Cerebellar nuclear complex (tissue), 1 donor: ENCODE measurements around the gene NCR2.

Source experiments
- DNase-seq, 2 experiments: peaks; one replicate each; lab custom pipeline; 2025; lab: John Stamatoyannopoulos, UW

NCR2 gene

GRCh38 chr6:41331401-41332150 lies 3.8 kb upstream of the NCR2 start:
- DNase-seq = no peak

- DNase-seq = no peak
Measured at GRCh38 chr6:41332241-41332640, 3.2 kb upstream of the NCR2 start.

GRCh38 chr6:41332842-41333736 lies 2.3 kb upstream of the NCR2 start:
- no peak for DNase-seq

- no peak for DNase-seq
Measured at GRCh38 chr6:41334482-41335040, 847 bp upstream of the NCR2 start.

DNA sequence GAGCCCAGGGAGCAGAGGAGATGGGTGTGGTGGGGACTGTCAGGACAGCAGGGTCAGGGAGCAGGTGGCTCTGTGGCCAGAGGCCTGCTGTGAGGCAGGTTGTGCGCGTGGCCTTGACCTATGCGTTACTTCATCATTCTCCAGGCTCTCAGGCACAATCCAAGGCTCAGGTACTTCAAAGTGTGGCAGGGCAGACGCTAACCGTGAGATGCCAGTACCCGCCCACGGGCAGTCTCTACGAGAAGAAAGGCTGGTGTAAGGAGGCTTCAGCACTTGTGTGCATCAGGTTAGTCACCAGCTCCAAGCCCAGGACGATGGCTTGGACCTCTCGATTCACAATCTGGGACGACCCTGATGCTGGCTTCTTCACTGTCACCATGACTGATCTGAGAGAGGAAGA lies 535 bp downstream of the NCR2 start:
- no peak for DNase-seq

DNA sequence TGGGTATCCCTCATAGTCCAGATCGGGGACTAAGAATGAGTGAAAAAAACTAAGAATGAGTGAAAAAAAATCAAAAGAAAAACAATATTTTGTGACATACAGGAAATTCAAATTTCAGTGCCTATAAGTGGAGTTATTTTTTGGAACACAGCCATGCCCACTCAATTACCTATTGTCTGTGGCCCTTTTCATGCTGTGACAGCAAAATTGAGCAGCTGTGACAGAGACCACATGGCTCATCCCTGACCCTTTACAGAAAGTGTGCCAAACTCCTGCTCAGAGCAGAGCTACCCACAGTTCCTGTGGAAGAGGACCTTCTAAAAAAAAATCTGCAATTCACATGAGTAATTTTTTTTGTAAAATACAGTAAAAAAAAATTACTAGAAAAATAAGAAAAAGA lies 1.4 kb downstream of the NCR2 start:
- no peak for DNase-seq

- DNase-seq = no peak
Measured at GRCh38 chr6:41337709-41338108, 2.3 kb downstream of the NCR2 start.

DNA sequence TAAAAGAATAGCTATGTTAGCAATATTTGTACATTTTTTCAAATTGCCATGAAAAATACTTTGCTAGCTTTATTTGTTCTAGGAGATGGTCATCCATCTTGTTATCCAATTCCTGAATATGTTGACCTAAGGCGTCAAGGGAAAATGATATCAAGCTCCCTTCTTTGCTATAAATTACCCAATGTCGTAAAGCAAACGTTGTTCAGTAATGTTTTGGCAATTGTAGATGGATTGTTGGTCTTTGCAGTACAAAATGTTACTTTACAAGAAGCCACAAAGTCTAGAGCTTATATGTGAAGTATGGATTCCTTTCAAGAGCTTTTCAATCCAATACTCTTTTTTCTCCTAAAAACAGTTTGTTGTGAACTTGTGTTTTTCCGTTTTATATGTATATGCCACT lies 3.3 kb downstream of the NCR2 start:
- no peak for DNase-seq

- DNase-seq = no peak
Measured at GRCh38 chr6:41341580-41341979, 6.2 kb downstream of the NCR2 start.

DNA sequence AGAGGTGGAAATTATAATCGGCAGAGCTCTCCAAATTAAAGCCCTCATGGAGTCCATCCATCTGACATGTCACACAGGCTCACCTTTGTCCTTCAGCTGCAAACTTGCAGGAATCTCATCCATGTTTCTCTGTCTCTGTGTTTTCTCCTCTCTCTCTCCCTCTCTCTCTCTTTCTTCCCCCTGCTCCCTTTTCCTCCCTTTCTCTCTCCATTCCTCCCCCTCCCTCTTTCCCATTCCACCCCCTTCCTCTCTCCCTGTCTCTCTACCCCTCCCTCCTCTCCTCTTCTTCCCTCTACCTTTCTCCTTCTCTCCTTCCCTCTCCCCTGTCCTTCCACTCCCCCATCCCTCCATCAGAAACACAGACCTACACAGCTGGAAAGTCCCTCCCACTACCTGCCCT lies 6.8 kb downstream of the NCR2 start:
- DNase-seq = no peak

GRCh38 chr6:41343641-41344187 lies 8.3 kb downstream of the NCR2 start:
- DNase-seq = no peak

DNA sequence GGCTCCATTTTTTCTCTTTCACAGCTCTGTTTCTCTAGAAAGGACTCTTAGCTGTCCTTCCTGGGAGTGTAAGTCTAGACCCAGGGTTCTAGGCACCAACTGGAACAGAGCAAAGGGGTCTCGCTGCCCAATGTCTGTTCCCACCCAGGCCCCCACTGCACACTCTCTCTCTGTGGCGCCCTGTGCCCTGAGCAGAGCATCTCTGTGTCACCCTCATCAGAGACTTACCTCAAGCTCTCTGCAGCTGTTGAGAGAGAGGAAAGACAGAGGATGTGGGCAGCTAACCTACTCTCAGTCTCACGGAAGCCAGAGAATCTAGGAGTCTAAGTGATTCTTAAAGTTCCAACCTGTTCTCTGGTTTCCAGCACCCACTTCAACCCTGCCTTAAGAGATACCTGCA lies 9.5 kb downstream of the NCR2 start:
- no peak for DNase-seq

DNA sequence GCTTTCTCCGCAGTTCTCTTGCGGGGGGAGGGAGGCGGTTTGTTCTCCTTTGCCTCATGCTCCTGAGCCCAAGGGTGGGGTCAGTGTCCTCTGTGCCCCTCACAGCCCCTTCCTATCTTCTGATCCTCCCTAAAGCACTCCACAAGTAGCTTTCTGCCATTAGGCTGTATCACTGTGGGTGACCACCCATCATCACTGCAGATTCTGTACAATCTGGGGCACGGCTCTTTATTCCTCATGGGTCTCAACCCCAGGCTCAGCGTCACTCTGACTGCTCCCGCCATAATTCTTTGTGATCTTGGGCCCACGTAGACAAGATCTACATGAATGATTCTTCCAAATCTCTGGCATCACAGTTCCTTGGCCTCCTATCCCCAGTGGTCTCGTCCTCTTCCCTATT lies 10.5 kb downstream of the NCR2 start:
- DNase-seq = no peak

DNA sequence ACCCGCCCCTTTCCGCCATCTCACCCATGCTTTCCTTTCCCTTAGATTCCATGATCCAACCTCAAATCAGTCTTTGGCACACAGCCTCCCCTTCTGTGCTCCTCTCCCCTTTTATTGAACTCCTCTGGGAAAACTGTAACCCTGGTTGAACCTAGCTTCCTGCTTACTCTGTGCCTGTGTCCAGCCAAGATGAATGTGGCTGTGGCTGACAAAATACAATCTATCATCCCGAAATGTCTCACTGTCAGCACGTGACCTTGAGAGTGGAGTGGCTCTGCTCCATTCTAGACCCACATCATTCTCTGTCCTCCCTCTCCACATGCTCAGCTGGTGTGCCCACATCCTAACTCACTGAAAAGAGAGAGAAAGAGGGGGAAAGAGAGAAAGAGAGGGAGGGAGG lies 11.0 kb downstream of the NCR2 start:
- no peak for DNase-seq

DNA sequence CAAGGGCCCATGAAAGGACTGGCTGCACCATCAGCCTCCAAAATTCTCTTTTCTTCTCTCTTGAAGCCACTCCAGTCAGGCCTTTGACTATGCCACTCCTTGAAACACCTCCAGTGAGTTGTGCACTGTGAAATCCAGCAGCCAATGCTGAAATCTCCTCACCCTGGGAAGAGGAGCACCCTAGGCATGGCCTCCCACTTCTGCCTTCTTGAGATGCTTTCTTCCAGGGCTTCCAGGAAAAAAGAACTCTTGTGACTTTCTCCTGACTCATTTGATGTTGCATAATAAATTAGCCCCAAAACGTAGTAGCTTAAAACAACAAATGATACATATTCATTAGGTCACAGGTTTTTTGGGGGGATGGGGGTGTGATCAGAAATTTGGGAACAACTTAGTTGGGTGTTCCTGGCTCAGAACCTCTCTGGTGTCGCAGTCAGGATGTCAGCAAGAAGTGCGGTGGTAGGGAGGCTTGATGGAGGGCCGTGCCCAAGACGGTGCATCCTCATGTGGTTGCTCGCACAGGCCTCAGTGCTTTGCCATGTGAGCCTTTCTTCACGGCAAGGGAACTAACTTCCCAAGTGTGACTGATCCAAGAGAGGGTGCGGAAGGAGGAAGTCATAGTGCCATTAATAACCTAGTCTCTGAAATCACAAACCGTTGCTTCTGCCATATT lies 12.1 kb downstream of the NCR2 start:
- DNase-seq = no peak

DNA sequence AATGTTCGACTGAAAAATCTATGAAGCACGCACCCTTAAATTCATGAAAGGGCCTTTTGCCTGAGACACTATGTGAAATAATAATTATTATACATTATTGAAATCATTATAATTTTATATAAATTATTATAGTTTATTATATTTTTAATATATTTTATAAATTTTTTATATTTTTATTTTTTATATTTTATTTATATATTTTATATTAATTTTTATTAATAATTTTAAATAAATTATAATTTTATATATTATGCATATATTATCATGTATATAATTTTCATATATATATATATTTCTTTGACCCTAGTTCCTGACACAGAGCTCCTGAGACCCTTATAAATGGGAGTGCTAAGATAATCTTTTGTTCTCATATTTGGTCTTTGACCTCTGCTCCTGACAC lies 13.5 kb downstream of the NCR2 start:
- no peak for DNase-seq

DNA sequence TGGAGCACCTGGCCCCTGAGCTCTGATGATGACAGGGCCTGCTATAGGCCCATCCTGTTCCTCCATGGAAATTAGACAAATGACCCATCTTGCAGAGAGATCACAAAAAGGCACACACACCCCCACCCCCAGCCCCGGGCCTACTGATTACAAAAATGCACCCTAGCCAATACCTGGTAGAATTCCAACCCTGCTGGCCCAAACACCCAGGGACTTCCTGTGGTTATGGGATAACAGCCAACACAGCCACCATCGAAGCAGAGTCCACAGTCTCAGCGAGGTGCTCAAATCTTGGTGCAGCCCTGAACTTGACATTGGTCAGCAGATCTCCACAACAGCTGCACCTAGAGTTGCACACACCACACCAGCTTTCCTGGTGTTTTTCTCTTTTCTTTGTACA lies 17.0 kb downstream of the NCR2 start:
- no peak for DNase-seq

DNA sequence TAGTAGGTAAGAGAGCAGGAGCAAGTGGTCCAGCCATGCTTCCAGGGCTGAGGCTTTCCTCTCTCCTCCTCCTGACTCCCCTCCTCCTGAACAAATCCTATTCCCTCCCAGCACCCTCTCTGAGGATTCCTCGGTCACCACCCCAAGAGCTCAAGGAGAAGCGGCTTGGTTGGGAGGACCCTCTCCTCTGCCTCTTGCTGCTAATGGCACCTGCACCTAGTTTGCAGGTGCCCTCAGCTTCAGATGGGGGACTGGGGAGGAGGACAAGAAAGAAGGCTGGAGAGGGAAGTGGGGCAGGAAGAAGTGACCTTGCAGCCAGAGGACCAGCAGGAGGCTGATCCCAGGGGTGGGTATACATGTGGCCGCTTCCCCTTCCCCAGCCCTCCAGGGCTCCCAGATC lies 17.5 kb downstream of the NCR2 start:
- DNase-seq = no peak

GRCh38 chr6:41353333-41353732 lies 17.9 kb downstream of the NCR2 start:
- no peak for DNase-seq

DNA sequence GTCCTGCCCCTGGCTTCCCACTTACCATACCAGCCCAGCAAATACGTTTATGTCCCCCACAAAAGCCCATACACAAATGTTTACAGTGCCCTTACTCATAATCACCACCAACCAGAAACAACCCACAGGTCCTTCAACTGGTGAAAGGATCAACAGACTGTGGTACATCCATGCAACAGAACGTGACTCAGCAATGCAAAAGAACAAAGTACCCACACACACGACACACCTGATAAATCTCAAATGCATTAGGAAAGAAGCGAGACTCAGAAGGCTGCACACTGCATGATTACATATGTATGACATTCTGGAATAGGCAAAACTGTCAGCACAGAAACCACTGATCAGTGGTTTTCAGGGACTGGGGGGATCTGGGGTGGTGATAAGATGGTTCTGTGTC lies 20.5 kb downstream of the NCR2 start:
- DNase-seq = no peak

- no peak for DNase-seq
Measured at GRCh38 chr6:41356825-41357224, 21.4 kb downstream of the NCR2 start.

- DNase-seq = no peak
Measured at GRCh38 chr6:41358503-41358902, 23.1 kb downstream of the NCR2 start.
